Measurements from ENCODE around the gene CLRN3. TPM values are rescaled to one million over a fixed set of nuclear protein-coding genes. Genes with fewer than 3 reads are reported as not detected.

Gene CLRN3
- total RNA-seq, 4 donors from 2014 or later = not detected

DNA sequence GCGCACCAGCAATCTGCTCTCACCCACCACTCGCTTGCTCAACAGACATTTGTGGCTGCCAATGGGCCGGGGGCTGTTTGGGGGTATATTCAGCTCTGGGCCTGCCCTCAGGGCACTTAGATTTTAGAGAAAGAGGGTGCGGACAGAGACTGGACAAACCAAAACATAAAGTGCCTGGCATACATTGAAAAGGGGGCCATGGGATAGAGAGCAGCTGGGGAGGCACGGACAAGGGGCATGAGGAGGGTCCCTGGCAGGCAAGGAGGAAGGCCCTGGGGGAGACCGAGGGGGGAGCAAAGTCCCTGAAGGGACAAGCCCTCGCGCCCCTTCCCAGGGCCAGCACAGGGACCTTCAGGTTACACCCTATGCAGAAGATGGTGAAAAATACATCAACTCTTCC is 43.5 kb downstream of the CLRN3 start:
- TF ChIP-seq, protein P1, sequence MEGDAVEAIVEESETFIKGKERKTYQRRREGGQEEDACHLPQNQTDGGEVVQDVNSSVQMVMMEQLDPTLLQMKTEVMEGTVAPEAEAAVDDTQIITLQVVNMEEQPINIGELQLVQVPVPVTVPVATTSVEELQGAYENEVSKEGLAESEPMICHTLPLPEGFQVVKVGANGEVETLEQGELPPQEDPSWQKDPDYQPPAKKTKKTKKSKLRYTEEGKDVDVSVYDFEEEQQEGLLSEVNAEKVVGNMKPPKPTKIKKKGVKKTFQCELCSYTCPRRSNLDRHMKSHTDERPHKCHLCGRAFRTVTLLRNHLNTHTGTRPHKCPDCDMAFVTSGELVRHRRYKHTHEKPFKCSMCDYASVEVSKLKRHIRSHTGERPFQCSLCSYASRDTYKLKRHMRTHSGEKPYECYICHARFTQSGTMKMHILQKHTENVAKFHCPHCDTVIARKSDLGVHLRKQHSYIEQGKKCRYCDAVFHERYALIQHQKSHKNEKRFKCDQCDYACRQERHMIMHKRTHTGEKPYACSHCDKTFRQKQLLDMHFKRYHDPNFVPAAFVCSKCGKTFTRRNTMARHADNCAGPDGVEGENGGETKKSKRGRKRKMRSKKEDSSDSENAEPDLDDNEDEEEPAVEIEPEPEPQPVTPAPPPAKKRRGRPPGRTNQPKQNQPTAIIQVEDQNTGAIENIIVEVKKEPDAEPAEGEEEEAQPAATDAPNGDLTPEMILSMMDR (IDR thresholded peaks at IDR 0.05) = no peak
- DNase-seq (ENCODE audit: low spot score) = no peak
- no peak for ATAC-seq (ENCODE audit: low FRiP score)

DNA sequence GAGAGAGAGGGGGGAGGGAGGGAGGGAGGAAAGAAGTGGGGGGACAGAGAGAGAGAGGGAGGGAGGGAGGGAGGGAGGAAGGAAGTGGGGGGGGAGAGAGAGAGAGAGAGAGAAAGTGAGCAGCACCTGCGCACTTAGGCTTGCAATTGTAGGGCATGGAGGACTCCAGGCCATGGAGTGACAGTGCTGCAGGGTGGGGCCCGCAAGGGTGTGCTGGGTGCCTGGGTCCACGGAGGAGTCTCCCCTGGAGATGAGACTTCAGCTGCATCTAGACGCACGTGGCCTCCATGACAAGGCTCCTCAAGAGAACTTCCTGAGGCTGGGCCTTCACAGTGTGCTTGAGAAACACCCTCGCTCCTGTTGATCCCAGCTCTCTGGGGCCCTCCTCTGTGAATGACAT is 44.5 kb downstream of the CLRN3 start:
- DNase-seq (ENCODE audit: low spot score) (no peak), ATAC-seq (ENCODE audit: low FRiP score) (no peak)

DNA sequence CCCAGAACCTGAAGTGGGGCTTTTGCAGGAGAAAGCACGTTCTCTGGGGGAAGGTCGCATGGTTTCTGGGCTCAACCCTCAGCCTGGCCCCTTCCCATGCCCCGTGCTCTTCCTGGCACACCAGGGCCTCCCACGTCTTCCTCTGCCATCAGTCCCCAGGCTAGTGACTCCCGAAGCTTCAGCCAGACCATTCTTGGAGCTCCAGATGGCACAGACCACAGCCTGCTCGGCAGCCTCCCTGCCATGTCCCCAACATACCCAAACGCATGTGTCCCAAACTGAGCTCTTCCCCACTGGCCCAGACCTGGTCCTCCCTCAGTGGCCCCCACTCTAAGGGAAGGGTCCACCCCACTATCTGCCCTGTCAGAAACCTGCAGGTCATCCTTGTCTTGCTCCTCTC is 47.0 kb downstream of the CLRN3 start:
- no peak for DNase-seq (ENCODE audit: low spot score)
- TF ChIP-seq, protein P1 (IDR thresholded peaks at IDR 0.05) = no peak
- ATAC-seq (ENCODE audit: low FRiP score) = no peak

More for the DNA sequence above, 44.5 kb downstream of the CLRN3 start:
- TF ChIP-seq, protein P1 (IDR thresholded peaks at IDR 0.05) = no peak

DNA sequence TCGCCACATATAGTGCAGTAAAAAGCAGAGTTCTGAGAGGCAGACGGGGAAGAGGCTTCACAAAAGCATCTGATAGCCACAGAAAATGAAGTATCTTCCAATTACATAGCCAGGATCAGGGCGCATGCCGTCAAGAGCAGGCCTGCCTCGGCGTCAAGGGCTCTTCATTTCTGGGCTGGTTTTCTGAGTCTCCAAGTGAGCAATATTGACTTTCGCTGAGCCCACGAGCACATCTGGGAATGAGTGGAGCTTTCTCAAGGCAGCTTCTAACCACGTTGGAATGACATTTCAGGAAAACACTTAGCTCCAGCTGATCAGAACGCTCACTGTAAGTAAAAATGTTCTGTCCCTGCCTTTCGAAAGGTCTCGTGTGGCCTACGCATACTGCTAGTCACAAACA is 51.9 kb downstream of the CLRN3 start:
- no peak for ATAC-seq (ENCODE audit: low FRiP score)
- DNase-seq (ENCODE audit: low spot score) = no peak
- TF ChIP-seq, protein P1 (IDR thresholded peaks at IDR 0.05) = no peak

DNA sequence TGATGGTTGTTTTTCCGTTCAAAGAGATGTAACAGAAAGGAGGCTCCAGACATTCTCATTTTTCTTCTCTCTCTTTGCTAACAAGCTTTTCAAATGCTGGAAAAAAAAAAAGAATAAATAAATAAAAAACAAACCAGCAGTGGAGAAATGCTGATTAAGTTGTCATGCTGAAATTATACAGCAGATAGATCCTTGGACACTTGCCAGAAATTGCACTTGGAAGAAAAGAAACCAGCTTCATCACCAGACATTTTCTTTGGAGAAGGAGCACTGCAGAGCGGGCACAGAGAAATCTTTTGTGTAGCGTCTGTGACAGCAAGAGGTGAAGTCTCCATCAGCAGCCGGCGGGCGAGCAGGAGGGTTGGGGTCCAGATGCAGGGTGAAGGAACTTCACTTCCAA is 55.8 kb downstream of the CLRN3 start:
- DNase-seq (ENCODE audit: low spot score) = no peak
- no peak for ATAC-seq (ENCODE audit: low FRiP score)
- TF ChIP-seq, protein P1 (IDR thresholded peaks at IDR 0.05) = no peak

DNA sequence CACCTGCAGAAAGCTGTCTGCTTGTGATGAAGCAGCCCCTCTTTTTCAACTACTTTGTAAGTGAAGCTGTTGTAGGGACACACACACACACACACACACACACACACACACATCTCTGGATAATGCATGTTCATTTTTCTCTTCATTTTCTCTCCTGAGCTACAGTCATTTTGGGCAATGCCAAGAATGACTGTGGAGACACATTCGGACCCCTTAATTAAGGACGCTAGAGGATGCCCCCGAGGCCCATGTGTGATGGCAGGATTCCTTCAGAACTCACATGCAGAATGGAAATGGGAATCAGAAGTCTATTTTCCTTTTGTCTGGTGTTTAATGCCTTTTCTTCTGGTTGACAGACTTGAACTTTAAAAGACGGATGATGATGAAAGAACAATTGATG is 56.6 kb downstream of the CLRN3 start:
- DNase-seq (ENCODE audit: low spot score) (no peak), ATAC-seq (ENCODE audit: low FRiP score) (no peak)
- TF ChIP-seq, protein P1 (IDR thresholded peaks at IDR 0.05) = no peak

DNA sequence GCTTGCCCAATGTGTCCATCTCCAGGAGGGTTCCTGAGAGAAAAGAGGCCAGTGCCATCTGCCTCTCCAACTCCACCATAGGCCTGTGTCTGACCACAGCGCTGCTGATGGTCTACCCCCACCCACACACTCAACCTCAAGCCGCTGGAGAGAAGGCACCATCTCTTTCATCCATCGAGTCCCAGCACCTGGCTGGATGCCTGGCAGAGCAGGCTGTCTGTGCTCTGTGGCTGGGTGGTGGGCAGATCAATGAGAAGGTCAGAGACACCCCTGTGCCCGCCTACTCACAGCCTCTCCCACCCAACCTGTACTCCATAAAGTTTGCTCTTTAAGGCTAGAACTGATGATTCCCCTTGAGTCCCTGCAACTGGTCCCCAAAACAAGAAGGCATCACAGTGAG is 58.0 kb downstream of the CLRN3 start:
- TF ChIP-seq, protein P1 (IDR thresholded peaks at IDR 0.05) = no peak
- DNase-seq (ENCODE audit: low spot score) (no peak), ATAC-seq (ENCODE audit: low FRiP score) (no peak)
